Stomach (tissue), 4 donors: ENCODE measurements around the gene CCDC30.

Source experiments
- CTCF ChIP-seq, 7 experiments: fragments of 450-650 bp in 4 of 7; fragments of 200-600 bp in 3 of 7; sonication (generic) in 3 of 7; IDR thresholded peaks; one replicate each; pipeline ENCODE4 v1.5.1; 2016 to 2019; ENCODE audit warnings: antibody characterized with exemption in 7 of 7, control low read depth in 2 of 7, mild to moderate bottlenecking in 1 of 7
- EP300 ChIP-seq: sonication (generic); formaldehyde crosslinking; IDR thresholded peaks from one replicate; pipeline ENCODE4 v1.6.1; 2017; ENCODE audit warnings: antibody characterized with exemption

- TF ChIP-seq CTCF (IDR thresholded peaks at IDR 0.05) (no peak), EP300 (no peak)
Observed at GRCh38 chr1:42427240-42427639, 35.8 kb upstream of the CCDC30 start.
